K562 (cell line): ENCODE data around the gene KCNC3. TPM values are rescaled to one million over a fixed set of nuclear protein-coding genes. Genes with fewer than 3 reads are reported as not detected.

Source experiments
- ARID3A ChIP-seq: IDR thresholded peaks from 2 replicates; pipeline ENCODE4 v1.6.1; 2012; ENCODE audit warnings: low read depth, low read length, improper control_type of control experiment, borderline replicate concordance
- BCL6 ChIP-seq: fragments of 250-450 bp; sonication (Bioruptor Pico); IDR thresholded peaks from 2 replicates; pipeline ENCODE4 v1.4.0; 2020
- BDP1 ChIP-seq: IDR thresholded peaks from 3 replicates; pipeline ENCODE4 v1.6.1; 2011; ENCODE audit not compliant: insufficient read length, insufficient read depth
- FOS ChIP-seq: IDR thresholded peaks from 3 replicates; pipeline ENCODE4 v1.6.1; 2011; ENCODE audit not compliant: insufficient read length; ENCODE audit errors: extremely low read depth
- L3MBTL2 ChIP-seq: fragments of 450-650 bp; IDR thresholded peaks from 2 replicates; pipeline ENCODE4 v1.6.1; 2016; ENCODE audit warnings: mild to moderate bottlenecking, moderate library complexity
- NR4A1 ChIP-seq, 2 experiments: fragments of 250-450 bp in 1 of 2; fragments of 450-650 bp in 1 of 2; sonication (Bioruptor Pico) in 1 of 2; IDR thresholded peaks; 2 replicates each; pipeline versions ENCODE4 v1.4.0 to v1.6.1; 2016 to 2020; ENCODE audit warnings: mild to moderate bottlenecking in 2 of 2, missing compliant biosample characterization in 1 of 2, missing genetic modification characterization in 1 of 2, moderate library complexity in 1 of 2
- OTX1 ChIP-seq: fragments of 450-650 bp; formaldehyde crosslinking; IDR thresholded peaks from 2 replicates; pipeline ENCODE4 v1.4.0; 2022; ENCODE audit warnings: mild to moderate bottlenecking
- POLR2A ChIP-seq: fragments of 450-650 bp; conservative IDR thresholded peaks from 2 replicates; pipeline ENCODE4 v1.6.1; 2016
- POLR3G ChIP-seq: IDR thresholded peaks from 2 replicates; pipeline ENCODE4 v1.6.1; 2011; ENCODE audit not compliant: insufficient read length, insufficient replicate concordance; ENCODE audit errors: extremely low read depth
- RAD21 ChIP-seq, 2 experiments: fragments of 250-450 bp in 1 of 2; fragments of 450-650 bp in 1 of 2; sonication (Bioruptor Pico) in 1 of 2; formaldehyde crosslinking in 1 of 2; IDR thresholded peaks in 1 of 2; conservative IDR thresholded peaks in 1 of 2; 2 replicates each; pipeline versions ENCODE4 v1.4.0 to v1.8.0; 2020 to 2022; ENCODE audit warnings: mild to moderate bottlenecking in 2 of 2, moderate library complexity in 1 of 2
- RBFOX2 ChIP-seq: fragments of 200-400 bp; formaldehyde crosslinking; IDR thresholded peaks from 2 replicates; pipeline ENCODE4 v1.6.1; 2017; ENCODE audit warnings: low read depth, mild to moderate bottlenecking, low read length, moderate library complexity
- SIRT6 ChIP-seq: IDR thresholded peaks from one replicate; pipeline ENCODE4 v1.6.1; 2012; ENCODE audit warnings: low read depth, mild to moderate bottlenecking, control low read depth, inconsistent platforms, low read length, moderate library complexity
- TGIF2 ChIP-seq: sonication (generic); formaldehyde crosslinking; IDR thresholded peaks from 2 replicates; pipeline ENCODE4 v1.8.1; 2022; ENCODE audit warnings: mild to moderate bottlenecking, missing genetic modification reagents, moderate library complexity
- ZBTB9 ChIP-seq: fragments of 450-650 bp; formaldehyde crosslinking; IDR thresholded peaks from 2 replicates; pipeline ENCODE4 v1.4.0; 2020; ENCODE audit warnings: mild to moderate bottlenecking, moderate library complexity
- ZC3H8 ChIP-seq: fragments of 450-650 bp; IDR thresholded peaks from 2 replicates; pipeline ENCODE4 v1.6.1; 2017
- ZNF318 ChIP-seq, 2 experiments: fragments of 450-650 bp; IDR thresholded peaks; 2 replicates each; pipeline ENCODE4 v1.6.1; 2016; ENCODE audit warnings: mild to moderate bottlenecking in 2 of 2, borderline replicate concordance in 1 of 2, low read depth in 1 of 2, moderate library complexity in 1 of 2
- polyA plus RNA-seq, 8 experiments: library from polyadenylated mRNA; depleted of rRNA in 4 of 8; stranded (reverse) in 5 of 8; unstranded in 3 of 8; fragments of >200 nt; fragmentation: Nextera tagmentation in 2 of 8; fragmentation: Illumina TruSeq in 1 of 8; extraction: Ambion mirVana in 2 of 8; extraction: Trizol in 1 of 8; gene quantifications; 2 replicates each; pipeline versions ENCODE4 v1.2.1 to v1.2.3, GENCODE V29; 2011 to 2014; ENCODE audit warnings: inconsistent platforms in 1 of 8, missing spikeins in 1 of 8
- total RNA-seq, 7 experiments: library from RNA; depleted of rRNA in 6 of 7; stranded (reverse); fragments of >200 nt in 6 of 7; fragmentation: Illumina TruSeq in 2 of 7; extraction: Trizol in 2 of 7; gene quantifications; 2 replicates each; pipeline versions ENCODE4 v1.2.1 to v1.2.3, GENCODE V29; 2011 to 2021; ENCODE audit warnings: low replicate concordance in 1 of 7

The KCNC3 gene
- total and polyA plus RNA-seq, 9 of the 15 experiments (the other 6 are each of a cell fraction or from before 2014, with no cell fraction given), result 0.03 to 26.2 (median 2.0) TPM

GRCh38 chr19:50357178-50358100 lies 28.3 kb upstream of the KCNC3 start (continued):
- TF ChIP-seq ZC3H8 (no peak), RBFOX2 (peak; percentile 73), NR4A1 (CRISPR knock-in tag; IDR thresholded peaks at IDR 0.05) (0 out of 2 replicates have a peak, but pooled peaks have one; percentile 50), NR4A1 (tag; IDR thresholded peaks at IDR 0.05) (no peak; the same call in 1 of the 2 replicates), ZBTB9 (peak; percentile 18; the same call in 1 of the 2 replicates), BCL6 (CRISPR knock-in tag) (no peak), POLR2A (peak; percentile 3), FOS (no peak), OTX1 (CRISPR knock-in tag) (no peak), SIRT6 (no peak), TGIF2 (CRISPR knock-in tag) (no peak), L3MBTL2 (peak; percentile 92), ZNF318 (IDR thresholded peaks at IDR 0.05; ENCODE audit: borderline replicate concordance in 1 of 2, low read depth in 1 of 2) (no peak), ARID3A (no peak), RAD21 (CRISPR knock-in tag; conservative IDR thresholded peaks at IDR 0.05 in 1 of 2, IDR thresholded peaks at IDR 0.05 in 1 of 2) (peak; percentile 86 to 91), BDP1 (no peak), POLR3G (no peak)
